D341Med (cell line): ENCODE results near the gene PPHLN1.
A peak's percentile ranks its signal among the peaks of the same experiment; 100 is the strongest.
"Not testable (repeated sequence)": the region's sequence is repeated elsewhere in the genome, so short reads cannot be mapped to it uniquely, and the experiment has no call there.

Experiments used
- DNase-seq: peaks from one replicate; pipeline ENCODE4 v3.0.0; 2012; ENCODE audit warnings: low spot score

Gene PPHLN1

DNA sequence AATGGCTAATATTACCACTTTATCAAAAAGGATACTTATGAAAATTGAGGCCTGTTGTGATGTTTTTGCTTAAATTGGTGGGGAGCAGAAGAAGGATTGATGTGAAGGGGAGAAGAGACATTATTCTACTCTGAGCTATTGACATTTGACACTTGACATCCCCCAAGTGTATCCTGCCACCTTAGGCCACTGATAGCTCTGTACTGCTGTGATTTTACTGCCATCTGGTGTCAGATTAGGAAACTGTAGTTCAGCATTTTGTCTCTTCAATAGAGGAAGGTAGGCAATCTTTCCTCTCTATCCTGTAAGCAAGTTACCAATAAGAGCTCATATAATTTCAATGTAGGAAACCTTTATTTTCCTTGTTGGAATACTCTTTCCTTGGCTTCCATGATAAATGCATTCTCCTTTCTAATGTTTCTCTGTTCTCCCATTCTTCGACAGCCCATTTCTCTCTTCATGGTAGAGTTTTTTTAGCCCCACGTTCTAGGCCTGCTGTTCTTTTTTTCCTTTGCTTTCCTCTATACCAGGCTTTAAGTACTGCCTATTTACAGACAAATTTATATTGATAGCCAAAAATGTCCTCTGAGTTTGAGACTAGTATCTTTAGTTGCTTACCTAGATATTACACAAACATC, 46.3 kb downstream of the PPHLN1 start:
- DNase-seq, result peak; percentile 58

DNA sequence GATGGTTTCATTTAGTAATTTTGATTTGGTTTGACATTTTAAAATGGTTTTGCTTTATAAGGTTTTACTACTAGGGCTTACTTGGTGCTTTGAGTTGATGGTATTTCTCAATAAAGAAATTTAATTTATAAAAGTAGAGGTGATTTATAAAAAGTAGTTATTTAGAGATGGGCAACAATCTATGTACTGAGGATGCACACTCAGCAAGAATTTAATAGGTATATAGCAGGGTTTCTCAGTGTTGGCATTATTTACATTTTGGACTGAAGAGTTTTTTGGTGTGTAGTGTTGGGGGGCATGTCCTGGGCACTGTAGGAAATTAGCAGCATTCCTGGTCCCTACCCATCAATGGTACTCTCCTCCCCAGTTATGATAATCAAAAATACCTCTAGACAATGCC, 47.7 kb downstream of the PPHLN1 start:
- DNase-seq, result no peak

GRCh38 chr12:42380733-42381132, 54.8 kb downstream of the PPHLN1 start:
- DNase-seq, result no peak

DNA sequence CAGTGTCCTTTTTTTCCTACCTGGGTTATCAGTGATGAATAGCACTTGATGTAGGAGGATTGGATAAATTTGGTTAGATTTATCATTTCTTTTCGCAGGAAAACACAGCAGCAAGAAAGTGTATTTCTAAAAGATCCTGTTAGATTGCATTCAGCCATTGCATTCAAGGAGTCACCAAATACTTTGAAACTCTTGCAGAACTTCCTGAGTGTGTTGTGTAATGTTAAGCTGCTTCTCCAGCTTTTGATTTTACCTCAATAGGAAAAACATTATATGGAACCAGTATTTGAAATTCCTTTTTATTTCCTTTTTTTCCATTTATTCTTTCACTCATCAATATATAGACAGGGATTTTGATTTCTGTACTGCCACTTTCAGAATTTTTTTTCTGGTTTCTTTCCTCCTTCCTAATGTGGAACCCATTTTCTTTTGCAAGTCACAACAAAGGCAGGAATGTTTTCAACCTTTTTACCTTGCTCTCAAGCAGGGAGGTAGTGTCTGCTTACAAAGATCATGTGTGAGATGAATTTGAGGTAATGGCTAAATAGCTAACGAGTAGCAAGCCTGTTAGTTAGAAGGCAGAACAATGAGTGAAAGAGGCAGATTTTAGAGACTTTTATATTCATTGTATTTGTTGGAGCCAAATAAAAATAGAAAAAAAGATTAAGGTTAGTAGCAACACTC, 56.2 kb downstream of the PPHLN1 start:
- no peak for DNase-seq

DNA sequence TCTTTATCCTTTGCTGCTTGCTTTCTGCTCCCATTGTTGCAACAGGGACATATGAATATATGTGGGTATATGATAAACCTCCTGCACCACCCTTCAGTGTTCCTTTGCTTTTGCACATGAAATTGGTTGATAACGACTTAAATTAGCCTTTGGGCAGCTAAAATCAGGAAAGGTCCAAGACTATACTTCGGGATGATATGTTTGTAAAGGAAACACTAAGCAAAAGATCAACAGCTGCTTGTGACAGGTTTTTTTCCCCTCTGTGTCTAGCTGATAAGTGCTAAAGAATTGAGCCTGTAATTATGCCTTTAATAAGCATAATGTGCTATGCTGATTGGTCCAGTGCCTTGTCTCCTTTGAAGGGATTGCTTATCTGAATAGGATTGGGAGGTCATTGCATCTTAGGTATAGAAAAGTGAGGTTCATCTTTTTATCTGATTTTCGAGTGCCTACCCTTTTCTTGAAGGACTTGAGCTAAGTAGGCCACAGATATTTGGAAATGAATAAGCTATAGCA, 59.4 kb downstream of the PPHLN1 start:
- peak; percentile 56 for DNase-seq

GRCh38 chr12:42386308-42386707, 60.3 kb downstream of the PPHLN1 start:
- peak; percentile 22 for DNase-seq

- not testable (repeated sequence) for DNase-seq
Observed at GRCh38 chr12:42388086-42388485, 62.1 kb downstream of the PPHLN1 start.

GRCh38 chr12:42394429-42394828, 68.5 kb downstream of the PPHLN1 start:
- DNase-seq, result no peak

- no peak for DNase-seq
Observed at GRCh38 chr12:42396473-42397259, 70.7 kb downstream of the PPHLN1 start.

DNA sequence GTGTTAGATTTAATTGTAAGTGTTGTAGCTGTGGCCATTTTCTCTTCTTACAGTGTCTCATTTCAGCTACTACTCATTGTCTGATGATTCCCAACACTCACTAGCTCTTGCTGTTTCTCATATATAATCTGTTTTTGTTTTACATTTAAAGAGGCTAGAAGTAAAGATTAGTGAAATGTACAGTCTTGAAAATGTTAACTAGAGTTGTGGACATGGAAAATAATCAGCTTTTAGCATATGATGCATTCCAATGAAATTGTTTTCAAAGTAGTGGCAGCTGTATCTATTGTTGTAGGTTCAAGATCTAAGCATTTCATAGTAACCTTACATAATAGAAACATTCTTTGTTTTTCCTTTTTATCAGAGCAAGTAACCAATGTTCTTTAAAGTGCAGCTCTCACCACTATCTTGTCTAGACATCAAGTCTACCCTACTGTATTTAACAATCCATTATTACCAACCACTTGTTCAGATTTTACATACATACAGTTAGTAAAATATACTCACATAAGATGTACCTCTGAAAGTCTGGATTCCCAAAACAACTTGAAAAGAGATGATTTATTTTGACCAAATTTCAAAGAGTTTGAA, 76.9 kb downstream of the PPHLN1 start:
- DNase-seq, result no peak

DNA sequence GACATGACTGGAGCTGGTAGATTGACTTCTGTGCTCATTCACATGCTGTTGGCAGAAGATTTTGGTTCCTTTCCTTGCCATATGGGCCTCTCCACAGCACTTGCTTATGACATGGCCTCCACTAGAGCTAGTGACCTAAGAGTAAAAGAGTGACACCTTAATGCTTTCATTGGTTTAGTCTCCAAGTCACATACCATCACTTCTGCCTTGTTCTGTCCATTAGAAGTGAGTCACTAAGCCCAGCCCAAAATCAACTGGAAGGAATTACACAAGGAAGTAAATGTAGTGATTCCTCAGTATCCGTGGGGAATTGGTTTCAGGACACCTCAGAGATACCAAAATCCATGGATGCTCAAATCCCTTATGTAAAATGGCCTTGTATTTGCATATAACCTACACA, 81.3 kb downstream of the PPHLN1 start:
- no peak for DNase-seq

- DNase-seq, result no peak
Observed at GRCh38 chr12:42409471-42409870, 83.5 kb downstream of the PPHLN1 start.

- no peak for DNase-seq
Observed at GRCh38 chr12:42410340-42410739, 84.4 kb downstream of the PPHLN1 start.

DNA sequence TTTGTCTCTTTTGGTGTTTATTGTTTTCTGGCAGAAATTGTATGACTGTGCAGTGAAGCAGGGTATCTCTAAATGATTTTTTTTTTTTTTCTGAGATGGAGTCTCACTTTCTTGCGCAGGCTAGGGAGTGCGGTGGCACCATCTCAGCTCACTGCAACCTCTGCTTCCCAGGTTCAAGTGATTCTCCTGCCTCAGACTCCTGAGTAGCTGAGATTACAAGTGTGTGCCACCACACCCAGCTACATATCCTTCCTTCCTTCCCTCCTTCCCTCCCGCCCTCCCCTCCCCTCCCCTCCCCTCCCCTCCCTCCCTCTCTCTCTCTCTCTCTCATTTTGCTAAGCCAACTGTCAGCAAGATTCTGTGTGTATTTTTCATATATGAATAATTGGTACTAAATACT, 94.4 kb downstream of the PPHLN1 start:
- no peak for DNase-seq

GRCh38 chr12:42421844-42422779, 96.1 kb downstream of the PPHLN1 start:
- no peak for DNase-seq

DNA sequence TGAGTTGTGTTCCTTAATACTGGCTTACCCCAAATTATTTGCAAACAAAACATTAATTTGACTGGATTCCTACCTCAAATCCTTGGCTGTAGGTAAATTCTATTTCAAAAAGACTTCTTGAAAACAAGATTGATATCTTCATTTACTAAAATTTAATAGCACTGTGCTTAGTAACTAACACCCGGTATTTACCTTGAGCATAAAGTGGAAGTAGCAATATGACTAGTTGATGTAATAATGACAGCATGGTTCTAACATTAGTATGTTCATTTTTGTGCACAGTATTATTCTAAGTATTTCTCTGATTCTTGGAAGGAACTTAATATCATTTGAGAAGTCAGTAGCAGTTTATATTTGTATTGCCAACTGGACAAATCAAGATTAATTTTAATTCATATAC, 96.8 kb downstream of the PPHLN1 start:
- no peak for DNase-seq

DNA sequence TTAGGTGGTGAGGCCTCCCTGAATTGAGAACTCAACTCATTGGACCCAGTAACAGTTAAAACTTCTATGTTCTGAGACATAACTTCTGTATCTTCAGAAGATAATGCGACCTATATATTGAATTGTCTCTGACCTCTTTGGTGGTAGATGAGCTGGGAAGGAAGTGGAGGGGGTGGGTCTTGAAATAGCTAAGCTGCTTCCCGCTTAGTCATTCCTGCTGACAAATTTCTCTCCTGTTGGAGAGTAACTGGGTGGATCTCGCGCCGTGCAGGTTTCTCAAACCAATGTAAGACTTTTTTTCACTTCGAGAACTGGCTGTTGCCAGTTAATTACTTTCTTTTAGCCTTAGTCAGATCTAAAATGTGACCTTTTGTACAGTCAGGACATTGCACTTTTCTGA, 100.8 kb downstream of the PPHLN1 start:
- DNase-seq, result no peak

- DNase-seq, result no peak
Observed at GRCh38 chr12:42428850-42429249, 102.9 kb downstream of the PPHLN1 start.

DNA sequence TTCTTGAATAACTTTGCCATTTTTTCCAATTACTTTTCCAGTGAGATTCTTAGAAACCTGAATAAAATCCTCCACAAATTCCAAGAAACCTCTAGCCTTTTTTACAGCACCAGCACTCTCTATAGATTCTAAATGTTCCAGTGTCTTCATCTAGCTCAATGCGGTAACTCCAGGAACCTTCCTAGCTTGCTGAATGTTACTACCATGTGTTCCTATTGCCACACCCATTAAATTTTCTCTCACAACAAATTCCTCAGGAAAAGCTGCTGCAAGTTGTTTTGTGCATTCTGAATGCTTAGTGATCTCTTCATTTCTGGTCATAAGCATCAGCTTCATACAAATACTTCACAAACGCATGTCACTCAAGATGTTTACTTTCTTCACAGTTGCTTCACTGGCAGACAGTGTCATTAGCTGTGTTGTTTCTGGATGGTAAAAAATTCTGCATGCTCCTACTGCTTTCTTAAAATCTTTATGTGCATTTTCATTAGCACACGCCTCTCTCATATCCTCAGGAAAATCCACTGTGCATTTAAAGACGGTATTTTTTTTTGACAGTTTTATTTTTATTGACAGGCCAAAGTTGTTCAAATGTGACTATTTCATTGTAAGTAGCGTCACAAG, 106.7 kb downstream of the PPHLN1 start:
- no peak for DNase-seq

DNA sequence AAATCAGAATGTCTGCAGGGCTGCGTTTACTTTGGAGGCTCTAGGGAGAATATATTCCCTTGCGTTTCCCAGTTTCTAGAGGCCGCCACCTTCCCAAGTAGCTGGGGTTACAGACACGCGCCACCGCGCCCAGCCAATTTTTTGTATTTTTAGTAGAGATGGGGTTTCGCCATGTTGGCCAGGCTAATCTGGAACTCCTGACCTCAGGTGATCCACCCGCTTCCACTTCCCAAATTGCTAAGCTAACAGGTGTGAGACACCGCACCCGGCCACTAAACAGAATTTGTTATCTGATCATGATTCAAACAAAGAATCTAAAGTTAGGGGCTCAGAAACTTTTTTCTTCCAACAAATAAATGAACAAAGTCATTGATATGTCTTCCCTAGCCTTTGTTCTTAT, 114.6 kb downstream of the PPHLN1 start:
- no peak for DNase-seq

DNA sequence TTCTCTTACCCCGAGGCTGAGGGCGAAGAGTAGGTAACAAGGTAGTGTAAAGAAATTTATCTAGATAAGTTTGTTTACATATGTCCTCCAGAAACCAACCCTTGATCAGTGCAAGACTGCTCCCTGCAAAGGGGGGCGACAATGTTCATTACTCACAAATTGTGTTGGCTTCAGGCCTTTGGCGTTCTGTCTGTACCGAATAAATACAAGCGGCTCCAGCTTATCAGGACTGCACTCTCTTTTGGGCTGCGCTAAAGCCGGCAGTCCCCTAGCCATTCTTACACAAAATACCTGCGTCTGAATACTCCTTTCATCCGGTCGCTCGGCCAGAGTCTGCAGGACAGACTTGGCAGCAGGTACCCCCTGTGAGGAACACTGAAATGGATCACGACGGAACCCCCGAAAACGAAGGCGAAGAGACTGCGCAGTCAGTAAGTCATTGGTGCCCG, 116.4 kb downstream of the PPHLN1 start:
- no peak for DNase-seq
